Fibroblast of skin of back (primary cell): ENCODE results near the gene EPHA4.
"Not testable (repeated sequence)": the region's sequence is repeated elsewhere in the genome, so short reads cannot be mapped to it uniquely, and the experiment has no call there.

Experiments used
- DNase-seq: peaks from one replicate; pipeline ENCODE4 v3.0.0-alpha.2; 2013

Gene EPHA4

DNA sequence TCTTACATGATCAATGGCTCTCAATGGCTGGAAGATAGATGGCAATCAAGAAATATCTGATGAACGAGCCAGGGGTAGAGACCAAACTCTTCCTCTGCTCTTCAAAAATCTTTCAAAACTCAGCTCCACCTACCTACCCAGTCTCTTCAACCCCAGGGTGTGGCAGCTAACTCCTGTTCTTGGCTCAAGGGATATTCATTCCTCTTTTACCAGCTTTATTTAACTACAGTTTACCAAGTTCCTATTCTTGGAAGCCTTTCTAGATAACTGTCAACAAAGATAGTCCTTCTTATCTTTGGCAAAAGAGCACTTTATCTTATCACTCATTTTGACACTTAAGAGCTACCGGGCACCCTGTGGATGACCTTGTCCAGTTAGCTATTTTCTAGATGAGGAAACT is 36.3 kb downstream of the EPHA4 start:
- DNase-seq: no peak

DNA sequence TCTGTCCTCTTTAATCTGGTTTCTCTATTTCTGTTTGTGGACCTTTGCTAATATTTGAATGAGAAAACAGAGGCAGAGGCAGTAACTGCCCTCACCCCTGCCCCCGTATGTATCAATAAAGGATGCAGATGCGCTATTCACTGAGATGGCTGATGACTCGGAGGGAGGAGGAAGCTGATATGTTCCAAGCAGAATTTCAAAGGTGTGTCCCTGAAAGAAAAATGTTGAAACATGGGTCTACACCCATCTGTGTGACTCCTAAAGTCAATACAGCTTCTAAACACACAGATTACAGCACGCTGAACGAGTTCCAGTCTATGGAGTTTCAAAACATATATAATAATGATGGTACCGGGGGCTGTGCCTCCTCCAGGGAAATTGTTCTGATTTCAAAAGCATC is 38.8 kb downstream of the EPHA4 start:
- DNase-seq: no peak

DNA sequence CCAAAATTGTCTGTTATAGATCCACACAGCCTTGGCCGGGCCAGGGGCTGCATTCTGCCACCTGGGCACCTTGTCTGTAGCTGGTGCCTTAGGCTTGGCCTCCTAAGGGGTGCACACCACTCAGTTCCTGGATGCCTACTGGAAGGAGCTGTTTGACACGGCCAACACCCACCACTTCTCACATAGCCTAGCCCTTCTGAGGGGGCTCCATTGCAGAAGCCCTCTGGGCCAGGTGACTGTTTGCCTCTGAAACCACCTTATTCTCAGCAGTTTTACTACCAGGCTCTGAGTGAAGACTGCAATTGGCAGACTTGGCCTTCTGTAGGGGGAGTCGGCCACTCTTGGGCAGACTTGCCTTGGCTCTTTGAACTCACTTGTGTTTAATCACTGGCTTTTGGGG is 39.5 kb downstream of the EPHA4 start:
- DNase-seq: no peak

DNA sequence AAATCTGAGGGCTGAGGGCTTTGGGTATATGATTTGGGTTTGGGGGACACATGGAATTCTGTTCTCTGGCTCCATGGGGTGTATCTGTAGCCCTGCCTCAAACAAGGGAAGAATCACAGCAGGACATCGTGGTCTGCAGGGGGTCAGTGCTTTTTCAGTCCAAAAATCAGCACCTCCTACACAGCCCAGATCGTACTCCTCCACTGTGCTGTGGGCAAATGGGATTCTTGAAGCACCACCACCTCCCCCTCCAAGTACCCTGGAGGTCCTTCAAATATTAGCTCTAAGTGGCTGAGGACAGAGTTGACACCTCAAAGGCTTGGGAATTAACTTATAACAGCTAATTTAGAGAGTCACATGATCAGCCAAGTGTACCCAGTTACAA is 41.5 kb downstream of the EPHA4 start:
- DNase-seq: no peak

DNA sequence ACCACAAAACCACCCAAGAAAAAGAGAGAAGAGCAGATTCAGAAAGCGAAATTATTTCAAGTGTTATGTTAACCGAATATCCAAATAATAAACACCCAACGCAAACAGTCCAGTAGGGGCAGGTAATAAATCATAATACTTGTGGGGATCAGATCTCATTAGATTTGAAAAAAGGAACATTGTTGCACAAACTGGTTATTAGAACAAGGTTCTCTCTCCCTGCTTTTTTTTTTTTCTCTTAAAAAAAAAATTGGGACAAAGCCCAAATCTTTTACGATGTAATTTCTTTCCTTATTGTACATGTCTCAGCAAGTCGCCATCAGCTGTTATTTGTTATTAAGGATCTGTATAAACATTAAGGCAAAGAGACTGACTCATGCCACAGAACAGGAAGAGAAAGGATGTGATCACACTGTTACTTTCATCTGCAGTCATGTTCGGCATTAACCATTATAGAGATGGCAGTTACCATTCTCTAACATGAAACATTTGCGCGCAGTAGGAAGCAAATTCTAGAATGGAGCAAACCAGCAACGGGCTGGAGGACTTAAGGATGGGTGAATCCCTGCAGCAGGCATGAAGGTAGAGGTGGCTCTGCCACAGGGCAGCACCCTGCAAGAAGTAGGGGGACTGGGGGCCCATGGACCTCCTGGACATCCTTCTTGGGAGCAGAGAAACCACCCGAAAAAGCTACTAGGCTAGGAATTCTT is 42.0 kb downstream of the EPHA4 start:
- peak; percentile 64 for DNase-seq

DNA sequence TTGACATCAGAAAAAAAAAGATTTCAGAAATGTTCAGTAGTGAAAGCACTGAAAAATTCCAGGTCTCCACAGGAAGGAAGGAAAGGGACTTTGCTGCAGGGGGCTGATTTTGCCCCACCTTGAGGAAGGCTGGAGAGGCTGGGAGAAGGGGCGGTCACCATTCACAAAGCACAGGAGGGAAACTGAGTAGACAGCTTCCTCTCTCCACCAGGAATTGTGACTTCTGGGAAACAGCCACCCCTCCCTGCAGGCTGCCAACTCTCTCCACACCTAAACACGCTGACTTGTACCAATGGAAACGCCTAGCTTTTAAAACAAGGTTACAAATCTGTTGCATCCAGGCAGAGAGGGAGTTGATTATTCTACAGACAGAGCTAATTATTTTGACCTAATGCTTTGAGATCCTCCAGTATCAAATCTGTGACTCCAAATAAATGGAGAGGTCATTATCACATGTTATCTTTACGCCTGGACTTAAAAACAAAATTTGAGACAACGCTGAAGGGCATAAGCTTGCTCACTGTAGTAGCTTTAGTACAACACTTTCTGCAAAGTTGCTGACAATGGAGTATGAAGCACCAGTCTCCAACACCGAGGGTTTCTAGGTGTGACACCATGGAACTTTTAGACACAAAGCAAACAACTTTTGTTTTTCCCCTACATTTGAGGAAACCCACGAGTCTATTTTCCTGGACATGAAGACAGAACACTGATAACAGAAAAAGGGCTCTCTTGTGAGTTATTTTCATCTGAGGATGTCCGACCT is 42.7 kb downstream of the EPHA4 start:
- no peak for DNase-seq

DNA sequence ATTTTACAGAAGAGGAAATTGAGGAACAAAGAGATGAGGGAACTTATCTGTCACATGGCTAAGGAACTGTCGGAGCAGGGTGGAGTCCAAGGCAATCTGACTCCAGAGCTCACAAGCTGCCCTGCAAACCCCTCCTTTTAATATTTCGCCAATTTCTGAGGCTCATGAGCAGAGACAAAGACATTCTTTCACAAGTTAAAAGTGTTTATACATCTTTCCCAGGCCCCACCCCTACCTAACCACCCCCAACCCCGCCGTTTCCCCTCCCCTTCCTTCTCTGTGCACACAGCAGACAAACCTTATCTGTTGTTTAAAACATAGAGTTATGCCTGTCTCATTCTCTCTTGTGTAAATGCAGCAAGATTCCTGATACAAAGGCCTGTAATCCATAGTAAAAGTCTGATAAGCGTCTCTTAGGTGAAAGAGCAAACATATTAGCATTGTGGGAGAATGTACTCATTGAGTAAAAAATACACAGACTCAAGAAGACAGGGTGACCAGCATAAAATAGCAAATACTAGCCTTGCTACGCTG is 44.3 kb downstream of the EPHA4 start:
- DNase-seq: no peak

DNA sequence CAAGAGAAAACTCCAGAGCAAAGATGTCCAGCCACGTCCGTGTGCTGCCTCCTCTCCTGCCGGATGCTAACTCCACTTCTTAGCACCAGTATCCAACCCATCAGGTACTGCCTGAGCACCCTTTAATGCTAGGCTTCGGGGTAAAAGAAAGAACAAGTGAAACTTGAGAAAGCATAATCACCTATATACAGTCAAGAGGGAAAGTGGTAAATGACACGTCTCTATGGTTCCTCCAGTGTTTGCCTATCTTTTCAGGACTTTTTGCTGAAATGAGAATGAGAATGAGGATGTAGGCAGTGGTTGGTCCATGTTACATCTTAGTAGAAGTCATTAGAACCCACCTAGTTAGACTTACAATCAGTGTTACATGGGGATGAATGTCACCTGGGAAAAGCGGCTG is 47.9 kb downstream of the EPHA4 start:
- no peak for DNase-seq

DNA sequence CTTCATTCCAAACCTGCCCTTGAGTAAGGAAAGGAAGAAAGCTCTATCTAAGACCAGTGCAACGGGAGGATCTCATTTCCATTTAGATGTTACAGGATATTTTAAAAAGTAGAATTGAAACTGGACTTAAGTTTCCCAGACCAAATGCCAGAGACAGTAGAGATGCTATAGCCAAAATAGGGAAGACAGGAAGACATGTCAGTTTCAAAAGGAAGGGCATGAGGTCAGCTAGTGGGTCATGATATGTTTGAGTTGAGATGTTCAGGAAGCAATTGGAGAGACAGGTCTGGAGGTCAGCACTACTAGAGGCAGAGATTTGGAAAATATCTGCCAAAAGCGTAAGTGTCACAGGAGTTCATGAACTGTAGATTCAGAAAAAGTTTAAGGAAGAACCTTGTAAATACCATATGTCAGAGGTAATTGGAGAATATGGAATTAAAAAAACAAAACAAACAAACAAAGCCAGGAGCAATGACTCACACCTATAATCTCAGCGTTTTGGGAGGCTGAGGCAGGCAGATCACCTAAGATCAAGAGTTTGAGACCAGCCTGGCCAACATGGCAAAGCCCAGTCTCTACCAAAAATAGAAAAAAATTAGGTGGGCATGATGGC is 50.8 kb downstream of the EPHA4 start:
- no peak for DNase-seq

DNA sequence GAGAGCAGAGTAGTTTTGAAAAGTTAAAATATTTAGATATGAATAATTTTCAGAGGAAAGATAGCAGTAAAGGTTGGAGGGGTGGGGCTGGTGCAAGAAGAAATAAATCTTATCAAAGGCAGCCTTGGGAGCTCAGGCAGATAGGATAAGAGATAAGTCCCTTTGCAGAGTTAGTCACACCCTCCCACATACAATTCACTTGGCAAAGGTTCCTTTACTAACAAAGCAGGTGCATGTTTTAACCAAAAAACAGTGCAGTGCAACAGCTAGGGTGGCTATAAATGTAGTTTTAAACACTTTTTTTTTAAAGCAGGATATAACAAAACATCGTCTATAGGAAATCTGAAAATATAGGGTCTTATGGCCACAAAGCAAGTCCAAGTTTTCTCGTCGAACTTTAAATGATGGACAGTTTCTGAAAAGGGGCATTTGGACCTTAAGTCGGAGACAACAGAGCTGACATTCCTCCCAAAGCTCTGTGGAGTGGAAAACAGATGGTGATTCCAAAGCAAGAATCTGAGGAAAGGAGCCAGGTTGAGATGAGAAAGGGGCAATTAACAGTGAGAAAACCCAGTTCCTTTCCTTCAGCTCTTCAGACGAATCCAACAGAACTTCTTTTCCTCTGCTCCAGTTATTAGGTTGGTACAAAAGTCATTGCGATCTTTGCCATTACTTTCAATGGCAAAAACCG is 53.0 kb downstream of the EPHA4 start:
- no peak for DNase-seq

DNA sequence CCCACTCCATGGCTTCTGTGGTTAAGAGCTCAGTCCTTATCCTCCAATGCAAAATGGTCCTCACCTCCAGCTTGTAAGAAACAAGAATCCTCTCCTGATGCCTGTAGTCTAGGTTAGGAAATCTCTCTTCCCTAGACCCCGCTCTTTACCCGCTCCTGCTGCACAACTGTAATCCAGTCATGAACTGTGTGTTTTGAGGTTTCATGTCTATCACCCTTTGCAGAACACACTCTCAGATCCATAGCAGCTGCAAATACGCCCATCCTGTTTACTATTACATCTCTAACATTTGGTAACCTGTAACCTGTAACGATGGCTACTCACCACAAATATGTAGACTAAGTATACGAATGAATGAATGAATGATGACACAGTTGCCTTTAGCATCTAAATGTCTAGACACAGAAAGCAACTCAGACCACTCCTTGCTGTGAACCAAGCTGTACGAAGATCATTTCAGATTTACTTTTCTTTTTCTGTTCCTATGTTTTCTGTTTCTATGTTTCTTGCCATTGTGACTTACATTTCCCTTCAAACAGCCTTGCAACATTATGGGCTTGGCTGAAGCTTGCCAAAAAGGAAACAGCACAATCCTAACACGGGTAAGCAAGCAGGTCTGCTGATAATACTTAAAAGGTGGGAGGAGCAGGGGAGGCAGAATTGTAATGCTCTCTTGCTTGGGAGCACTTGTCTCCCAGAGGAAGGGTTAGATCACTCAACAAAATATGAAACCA is 53.7 kb downstream of the EPHA4 start:
- no peak for DNase-seq

DNA sequence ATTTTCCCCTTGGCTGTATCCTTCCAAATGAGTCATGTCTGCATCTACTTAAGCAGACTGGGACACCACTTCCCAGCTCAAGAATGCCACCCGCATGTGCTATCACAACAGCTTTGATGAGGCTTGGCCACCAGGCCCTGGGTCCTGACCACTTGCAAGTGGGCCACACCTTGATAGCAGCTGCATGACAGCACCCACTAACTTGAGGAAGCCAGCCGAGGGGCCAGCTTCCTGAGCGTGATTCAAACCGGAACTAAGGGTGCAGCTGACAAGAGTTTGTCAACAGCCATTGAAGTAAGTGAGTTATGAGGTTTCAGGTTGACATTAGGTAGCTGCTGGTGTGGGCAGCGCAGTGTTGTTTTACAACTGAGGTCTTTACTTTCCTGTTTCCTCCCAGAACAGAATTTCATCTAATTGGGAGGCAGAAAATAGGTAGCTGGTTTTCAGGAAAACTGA is 54.4 kb downstream of the EPHA4 start:
- DNase-seq: peak; percentile 78

DNA sequence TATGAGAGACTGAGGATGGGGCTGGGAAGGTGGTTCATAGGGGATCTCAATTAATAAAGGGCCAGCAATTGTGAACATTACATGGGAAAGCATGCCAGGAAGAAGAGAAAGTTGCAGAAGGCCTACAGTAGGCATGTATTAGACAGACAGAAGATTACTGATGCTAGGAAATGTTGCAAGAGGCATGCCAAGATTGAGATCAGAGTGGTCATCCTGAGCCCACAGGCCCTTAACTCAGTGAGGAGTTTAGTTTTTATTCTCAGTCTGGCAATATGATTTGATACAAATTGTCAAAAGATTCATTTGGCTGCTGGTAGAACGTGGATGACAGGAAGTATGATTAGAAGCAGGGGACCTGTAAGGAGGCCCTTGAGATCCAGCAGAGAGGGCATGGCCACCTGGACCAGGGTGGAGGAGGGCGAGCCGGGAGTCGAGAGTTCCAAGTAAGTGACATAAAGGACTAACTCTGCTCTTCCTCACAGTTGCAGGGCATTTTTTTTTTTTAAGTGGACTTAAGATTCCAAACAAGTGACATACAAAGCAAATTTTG is 54.9 kb downstream of the EPHA4 start:
- DNase-seq: no peak

DNA sequence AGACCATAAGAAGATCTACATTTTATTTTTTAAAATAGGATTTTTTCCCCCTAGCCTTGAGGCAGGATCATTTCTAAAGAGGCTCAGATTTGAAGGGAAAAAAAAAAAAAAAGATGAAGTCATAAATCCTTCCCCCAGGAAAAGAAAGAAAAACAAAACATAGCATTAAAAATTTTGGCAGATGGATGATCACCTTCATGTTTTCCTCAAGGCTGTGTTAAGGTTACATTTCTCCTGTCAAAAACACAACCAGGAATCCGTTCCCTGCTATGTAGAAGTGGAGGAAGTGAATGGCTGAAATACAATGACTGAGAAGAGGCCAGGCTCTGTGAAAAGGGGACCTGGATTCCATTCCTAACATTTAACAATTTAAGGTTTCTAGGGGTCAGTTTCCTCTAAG is 56.2 kb downstream of the EPHA4 start:
- DNase-seq: no peak

DNA sequence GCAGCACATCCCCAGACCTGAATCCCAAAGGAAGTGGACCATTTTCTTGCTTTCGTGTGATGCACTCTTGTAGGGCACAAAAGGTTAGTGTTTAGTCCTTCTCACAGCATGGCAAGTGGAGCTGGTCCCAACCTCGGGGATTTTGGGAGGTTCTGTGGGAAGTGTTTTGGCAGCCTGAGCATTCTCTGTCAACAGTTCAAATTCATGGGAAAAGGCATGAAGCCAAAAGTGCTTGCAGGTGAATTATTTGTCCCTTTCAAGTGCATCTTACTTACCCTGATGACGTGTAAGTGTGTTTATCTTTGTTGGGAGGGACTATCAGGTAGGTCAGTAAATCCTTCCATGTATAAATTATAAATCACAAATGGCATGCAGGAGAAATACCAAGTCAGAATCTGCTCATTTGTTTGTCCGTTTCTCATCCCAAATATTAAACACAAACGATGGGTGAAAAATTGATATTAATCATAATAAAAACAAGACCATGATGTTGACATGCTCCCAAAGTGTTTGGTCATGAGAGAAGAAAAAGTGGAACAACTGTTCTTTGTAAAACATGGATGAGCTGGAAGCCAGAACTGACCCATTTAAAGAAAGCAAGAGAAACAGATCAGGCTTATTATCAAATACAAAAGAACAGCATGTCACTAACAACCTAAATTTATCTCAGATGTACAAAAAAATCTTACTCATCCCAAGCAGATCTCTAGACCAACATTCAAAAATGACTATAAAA is 57.6 kb downstream of the EPHA4 start:
- no peak for DNase-seq

DNA sequence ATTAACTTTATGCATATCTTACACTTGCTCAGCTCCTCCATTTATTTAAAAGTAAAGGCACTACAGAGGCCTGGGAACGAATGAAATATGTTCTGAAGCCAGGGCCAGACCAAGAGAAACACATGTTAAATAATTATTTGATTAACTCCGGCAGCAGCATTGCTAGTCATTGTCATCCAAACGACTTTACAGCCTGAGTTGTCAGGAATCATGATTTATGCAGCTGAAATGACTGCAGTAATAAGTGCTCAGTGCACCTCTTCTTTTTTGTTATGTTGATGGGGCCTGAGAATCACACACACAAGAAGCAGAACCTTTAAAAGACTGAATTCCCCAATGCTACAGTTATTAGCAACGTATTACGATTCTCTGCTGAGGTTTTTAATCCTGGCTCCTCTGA is 58.9 kb downstream of the EPHA4 start:
- no peak for DNase-seq

DNA sequence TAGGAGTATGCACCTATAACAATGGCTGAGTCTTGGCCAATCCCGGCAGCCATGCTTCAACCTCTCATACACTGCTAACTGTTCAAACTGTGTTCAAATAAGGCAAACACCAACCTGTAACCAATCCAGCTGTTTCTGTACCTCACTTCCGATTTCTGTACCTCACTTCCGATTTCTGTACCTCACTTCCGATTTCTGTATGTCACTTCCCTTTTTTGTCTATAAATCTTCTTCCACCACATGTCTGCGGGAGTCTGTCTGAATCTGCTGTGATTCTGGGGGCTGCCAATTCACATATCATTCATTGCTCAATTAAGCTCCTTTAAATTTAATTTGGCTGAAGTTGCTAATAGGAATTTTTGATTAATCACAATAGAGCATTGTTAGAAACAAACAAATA is 60.8 kb downstream of the EPHA4 start:
- not testable (repeated sequence) for DNase-seq

DNA sequence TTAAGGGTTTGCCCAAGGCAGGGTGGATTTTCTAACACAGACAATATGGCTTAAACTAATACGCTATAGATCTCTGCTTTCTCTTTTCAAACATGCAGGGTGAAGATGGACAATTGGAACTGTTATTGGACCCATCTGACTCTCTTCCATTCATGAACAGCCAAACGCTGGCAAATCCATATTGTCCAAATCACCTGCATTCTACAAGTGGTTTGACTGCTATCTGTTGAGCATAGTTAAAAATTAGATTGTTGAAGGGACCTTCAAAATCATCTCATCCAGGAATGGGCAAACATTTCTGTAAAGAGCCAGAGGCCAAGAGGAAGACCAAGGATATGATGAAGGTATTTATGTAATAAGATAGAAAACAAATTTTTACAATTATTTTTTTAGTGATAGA is 65.6 kb downstream of the EPHA4 start:
- DNase-seq: no peak

DNA sequence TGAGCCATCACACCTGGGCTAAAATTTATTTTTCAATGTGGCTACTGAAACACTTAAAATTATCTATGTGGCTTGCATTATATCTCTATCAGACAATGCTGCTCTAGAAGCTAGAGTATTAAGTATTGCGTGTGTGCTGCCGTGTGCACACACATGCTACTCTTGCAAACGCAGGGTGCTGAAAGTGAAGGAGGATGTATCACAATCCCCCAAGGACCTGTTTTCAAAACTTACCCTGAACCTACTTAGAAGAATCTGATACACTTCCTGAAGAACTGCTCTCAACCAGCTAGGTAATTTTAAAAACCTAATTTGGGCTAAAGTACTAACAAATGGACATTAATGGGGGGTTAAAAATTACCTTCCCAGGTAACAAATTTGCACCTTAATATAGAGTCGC is 66.5 kb downstream of the EPHA4 start:
- no peak for DNase-seq

DNA sequence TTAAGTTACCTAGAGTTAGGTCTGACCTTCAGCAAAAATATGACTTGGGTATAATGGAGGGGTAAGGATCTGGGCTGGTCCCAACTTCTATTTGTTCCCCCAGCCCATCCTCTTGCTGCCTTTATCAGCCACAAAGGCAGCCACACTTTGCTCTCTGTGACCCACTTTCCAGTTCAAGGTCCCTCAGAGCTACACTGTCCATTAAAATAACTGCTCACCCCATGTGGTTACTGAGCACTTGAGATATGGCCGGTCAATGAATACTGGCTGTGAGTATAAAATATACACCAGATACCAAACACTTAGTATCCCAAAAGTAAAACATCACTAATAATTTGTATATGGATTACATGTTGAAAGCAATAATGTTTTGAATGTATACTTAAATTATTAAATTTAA is 67.2 kb downstream of the EPHA4 start:
- DNase-seq: no peak

DNA sequence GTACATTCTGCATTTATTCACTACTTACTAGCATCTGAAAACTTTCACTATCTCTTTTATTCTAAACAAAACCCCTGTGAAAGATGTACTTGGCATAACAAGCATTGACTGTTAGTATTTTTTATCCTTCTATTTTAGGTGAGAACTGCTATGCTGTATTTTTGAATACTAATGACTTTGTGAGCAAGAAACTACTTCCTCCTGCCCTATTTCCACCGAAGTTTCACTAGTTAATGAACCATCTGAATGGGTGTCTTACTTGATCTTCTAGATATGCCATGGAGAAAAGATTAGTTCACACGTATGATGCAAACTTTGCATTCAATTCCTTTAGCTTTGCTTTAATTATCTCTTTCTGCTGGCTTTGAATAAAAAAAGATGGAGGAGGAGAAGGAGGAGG is 68.1 kb downstream of the EPHA4 start:
- no peak for DNase-seq
